Activated naive CD8-positive, alpha-beta T cell (primary cell): ENCODE measurements around the gene CTNNA2.

Source experiments
- H3K27ac Mint-ChIP-seq: one replicate; pipeline ENCODE4 v1.8.0; 2021; ENCODE audit warnings: mixed read lengths
- H3K27me3 Mint-ChIP-seq: one replicate; pipeline ENCODE4 v1.8.0; 2021; ENCODE audit warnings: mixed read lengths
- H3K36me3 Mint-ChIP-seq: one replicate; pipeline ENCODE4 v1.8.0; 2021; ENCODE audit warnings: mixed read lengths
- H3K4me1 Mint-ChIP-seq: one replicate; pipeline ENCODE4 v1.8.0; 2021; ENCODE audit warnings: low read depth, mixed read lengths
- H3K4me3 Mint-ChIP-seq: one replicate; pipeline ENCODE4 v1.8.0; 2021; ENCODE audit warnings: mild to moderate bottlenecking, mixed read lengths
- H3K9me3 Mint-ChIP-seq: one replicate; pipeline ENCODE4 v1.8.0; 2021; ENCODE audit warnings: low read depth, mixed read lengths

The CTNNA2 gene

DNA sequence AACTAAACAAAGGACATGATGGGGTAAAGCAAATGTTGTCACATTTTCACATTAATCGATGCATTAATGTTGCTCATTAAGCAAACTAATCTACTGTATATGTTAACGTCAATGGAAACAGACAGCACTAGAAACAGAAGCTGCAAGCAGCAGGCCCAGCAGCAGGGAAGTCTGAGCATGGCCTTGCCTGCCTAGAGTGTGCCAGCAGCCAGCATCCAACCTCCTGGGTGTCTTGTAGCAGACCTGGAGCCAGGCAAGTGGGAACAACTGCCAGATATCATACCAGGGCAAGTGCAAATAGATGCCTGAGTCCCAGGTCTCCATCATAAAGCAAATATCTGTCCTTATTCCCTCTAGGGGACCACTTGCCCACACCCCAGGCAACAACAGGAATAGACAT is 472.7 kb downstream of the CTNNA2 start:
- Mint-ChIP-seq H3K36me3 (no peaks in the 10 kb centered on the region), H3K27me3 (no peaks in the 10 kb centered on the region), H3K4me3 (no peak overlapping the region), H3K9me3 (no peaks in the 10 kb centered on the region), H3K4me1 (no peaks in the 10 kb centered on the region), H3K27ac (no peak overlapping the region)

DNA sequence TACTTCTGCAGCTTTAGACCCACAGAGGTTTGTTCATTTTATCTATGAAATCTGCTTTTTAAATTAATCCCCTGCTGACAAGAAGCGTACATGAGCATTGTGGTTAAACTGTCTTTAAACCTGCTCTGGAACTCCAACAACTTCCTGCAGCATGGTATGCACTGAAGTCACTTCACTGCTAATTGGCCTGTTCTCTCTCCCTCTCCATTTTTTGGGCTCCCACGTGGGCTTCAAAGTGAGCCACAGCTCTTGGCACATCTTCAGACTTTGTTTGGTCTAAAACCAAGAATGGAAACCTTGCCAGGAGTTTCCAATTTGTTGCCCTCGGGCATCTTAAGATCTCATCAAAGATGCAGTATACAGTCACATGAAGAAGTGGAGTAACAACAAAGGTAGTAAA is 480.3 kb downstream of the CTNNA2 start:
- H3K27ac Mint-ChIP-seq, result no peak overlapping the region
- no peaks in the 10 kb centered on the region for H3K36me3 Mint-ChIP-seq
- no peaks in the 10 kb centered on the region for H3K4me1 Mint-ChIP-seq
- no peak overlapping the region for H3K4me3 Mint-ChIP-seq
- H3K9me3 Mint-ChIP-seq, result peaks cover 3% of the 10 kb centered on the region
- H3K27me3 Mint-ChIP-seq, result peaks cover 5% of the 10 kb centered on the region

DNA sequence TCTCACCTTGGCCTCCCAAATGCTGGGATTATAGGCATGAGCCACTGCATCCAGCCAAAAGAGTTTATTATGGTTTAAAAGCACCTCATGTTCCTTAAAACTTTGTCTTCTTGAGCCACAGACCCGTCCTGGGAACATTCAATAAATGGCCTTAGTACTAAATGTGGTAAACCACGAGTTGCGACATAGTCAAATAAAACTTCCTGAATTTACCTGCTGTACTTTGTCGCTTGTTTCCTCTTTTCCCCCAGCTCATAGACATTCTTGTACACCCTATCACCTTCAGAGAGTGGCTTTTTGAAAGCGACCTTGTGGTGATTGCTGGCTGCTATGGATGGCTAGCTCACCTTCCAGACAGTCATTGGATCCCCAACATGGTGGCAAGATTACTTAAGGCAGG is 481.3 kb downstream of the CTNNA2 start:
- H3K9me3 Mint-ChIP-seq, result peaks cover 3% of the 10 kb centered on the region
- no peaks in the 10 kb centered on the region for H3K36me3 Mint-ChIP-seq
- H3K4me1 Mint-ChIP-seq, result no peaks in the 10 kb centered on the region
- no peak overlapping the region for H3K27ac Mint-ChIP-seq
- no peak overlapping the region for H3K4me3 Mint-ChIP-seq
- H3K27me3 Mint-ChIP-seq, result peaks cover 5% of the 10 kb centered on the region

DNA sequence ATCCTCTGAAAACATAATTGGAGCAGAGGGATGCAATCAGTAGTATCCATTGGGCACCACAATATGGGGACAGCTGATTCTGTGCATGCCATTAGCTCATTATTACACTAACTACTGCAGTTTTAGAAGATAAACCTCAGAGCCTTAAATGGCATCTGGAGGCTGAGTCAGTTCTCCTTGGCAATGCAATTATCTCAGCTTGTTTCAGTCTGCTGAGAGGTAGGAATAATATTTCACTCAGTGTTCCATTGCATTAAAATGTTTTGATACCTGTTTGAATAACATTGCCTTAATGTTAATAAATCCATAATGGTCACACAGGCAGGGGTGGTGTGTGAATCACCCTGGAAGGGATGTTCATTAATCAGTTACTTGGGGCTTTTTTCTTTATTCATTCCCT is 482.1 kb downstream of the CTNNA2 start:
- Mint-ChIP-seq H3K27me3 (peaks cover 5% of the 10 kb centered on the region), H3K9me3 (peaks cover 3% of the 10 kb centered on the region), H3K36me3 (no peaks in the 10 kb centered on the region), H3K4me3 (no peak overlapping the region), H3K4me1 (no peaks in the 10 kb centered on the region), H3K27ac (no peak overlapping the region)

DNA sequence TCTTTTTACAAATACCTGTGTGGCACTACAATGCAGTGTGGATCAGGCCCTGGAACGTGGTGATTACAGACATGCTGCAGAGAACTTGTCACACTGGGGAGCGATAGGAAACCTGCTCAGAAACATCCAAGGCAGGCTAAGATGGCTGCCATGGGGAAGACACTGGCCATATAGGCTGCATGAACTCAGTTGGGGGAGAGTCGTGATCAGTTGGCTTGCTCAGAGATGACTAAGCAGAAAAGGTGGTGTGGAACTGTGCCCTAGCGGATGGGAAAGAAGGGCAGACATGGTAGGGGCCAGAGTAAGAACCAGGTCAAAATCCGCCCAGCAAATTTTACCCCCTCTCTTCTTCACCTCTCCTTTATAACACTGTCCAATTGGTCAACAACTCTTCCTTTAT is 483.9 kb downstream of the CTNNA2 start:
- Mint-ChIP-seq H3K27me3 (peaks cover 5% of the 10 kb centered on the region), H3K36me3 (no peaks in the 10 kb centered on the region)

DNA sequence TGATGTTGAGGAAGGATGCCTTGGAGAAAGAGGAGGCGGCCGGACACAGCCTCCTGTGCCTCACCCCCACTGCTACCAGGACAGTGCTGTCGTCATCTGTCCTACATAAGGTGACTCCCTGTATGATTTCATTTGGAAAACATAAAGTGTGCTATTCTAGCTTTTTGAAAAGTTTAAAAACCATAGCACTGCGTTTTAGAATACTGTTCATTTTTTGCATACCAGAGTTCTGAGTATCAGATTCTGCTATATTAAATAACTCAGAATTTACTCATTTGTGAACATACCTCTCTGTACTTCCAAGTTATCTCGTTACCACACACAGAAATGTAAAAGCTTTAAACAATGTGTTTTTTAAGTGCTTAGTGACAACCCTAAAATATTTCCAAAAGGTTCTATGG is 488.9 kb downstream of the CTNNA2 start:
- Mint-ChIP-seq H3K27ac (no peak overlapping the region), H3K4me1 (no peaks in the 10 kb centered on the region), H3K36me3 (no peaks in the 10 kb centered on the region), H3K27me3 (peaks cover 2% of the 10 kb centered on the region), H3K4me3 (no peak overlapping the region), H3K9me3 (peaks cover 4% of the 10 kb centered on the region)

More for the DNA sequence above, 483.9 kb downstream of the CTNNA2 start:
- Mint-ChIP-seq H3K27ac (no peak overlapping the region), H3K4me3 (no peak overlapping the region), H3K9me3 (peaks cover 3% of the 10 kb centered on the region), H3K4me1 (no peaks in the 10 kb centered on the region)

DNA sequence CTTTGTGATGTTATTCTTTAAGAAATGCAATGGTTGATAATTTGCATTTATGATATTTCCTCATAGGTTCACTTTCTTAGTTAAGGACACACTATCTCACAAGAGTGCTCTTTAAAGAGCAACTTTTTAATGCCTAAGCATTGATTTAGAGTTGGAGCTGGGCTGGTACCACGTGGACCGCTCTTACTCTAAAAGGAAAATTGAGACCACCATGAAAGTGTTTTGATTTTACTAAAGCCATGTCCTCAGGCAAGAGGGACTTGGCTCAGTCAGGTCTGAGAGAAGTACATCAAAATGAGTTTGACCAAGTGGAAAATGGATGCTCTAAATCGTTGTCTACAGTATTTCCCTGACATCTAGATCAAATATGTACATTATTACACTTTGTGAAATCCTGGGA is 489.3 kb downstream of the CTNNA2 start:
- Mint-ChIP-seq H3K4me1 (no peaks in the 10 kb centered on the region), H3K27ac (no peak overlapping the region), H3K4me3 (no peak overlapping the region), H3K36me3 (no peaks in the 10 kb centered on the region), H3K9me3 (peaks cover 4% of the 10 kb centered on the region), H3K27me3 (peaks cover 2% of the 10 kb centered on the region)

DNA sequence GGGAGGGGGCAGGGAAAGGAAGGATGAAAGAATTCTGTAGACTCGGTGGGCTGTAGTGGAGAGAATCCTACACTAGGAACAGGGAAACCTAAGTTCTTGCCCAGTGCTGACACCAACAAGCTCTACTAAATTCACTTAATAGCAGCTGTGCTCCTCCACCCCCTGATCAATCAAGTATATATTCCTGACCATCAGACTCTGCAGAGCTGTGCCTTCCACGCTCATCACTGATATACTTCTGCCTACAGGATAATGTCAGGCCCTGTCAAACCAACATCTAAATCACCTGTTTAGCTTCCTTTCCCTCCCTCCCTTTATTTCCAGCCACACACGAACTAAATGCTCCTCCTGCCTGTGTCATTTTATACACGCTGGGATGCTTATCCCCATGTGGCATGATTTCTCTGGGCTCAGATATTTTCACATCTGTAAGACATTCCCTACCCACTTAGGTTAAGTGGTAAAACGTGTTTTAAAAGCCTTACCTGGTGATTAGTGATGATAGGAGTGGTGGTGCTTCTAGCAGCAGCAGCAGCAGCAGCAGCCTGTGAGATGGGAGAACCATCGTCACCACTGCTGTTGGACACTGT is 489.8 kb downstream of the CTNNA2 start:
- H3K4me1 Mint-ChIP-seq, result no peaks in the 10 kb centered on the region
- peaks cover 2% of the 10 kb centered on the region for H3K27me3 Mint-ChIP-seq
- no peaks in the 10 kb centered on the region for H3K36me3 Mint-ChIP-seq
- H3K4me3 Mint-ChIP-seq, result no peak overlapping the region
- peaks cover 4% of the 10 kb centered on the region for H3K9me3 Mint-ChIP-seq
- no peak overlapping the region for H3K27ac Mint-ChIP-seq

DNA sequence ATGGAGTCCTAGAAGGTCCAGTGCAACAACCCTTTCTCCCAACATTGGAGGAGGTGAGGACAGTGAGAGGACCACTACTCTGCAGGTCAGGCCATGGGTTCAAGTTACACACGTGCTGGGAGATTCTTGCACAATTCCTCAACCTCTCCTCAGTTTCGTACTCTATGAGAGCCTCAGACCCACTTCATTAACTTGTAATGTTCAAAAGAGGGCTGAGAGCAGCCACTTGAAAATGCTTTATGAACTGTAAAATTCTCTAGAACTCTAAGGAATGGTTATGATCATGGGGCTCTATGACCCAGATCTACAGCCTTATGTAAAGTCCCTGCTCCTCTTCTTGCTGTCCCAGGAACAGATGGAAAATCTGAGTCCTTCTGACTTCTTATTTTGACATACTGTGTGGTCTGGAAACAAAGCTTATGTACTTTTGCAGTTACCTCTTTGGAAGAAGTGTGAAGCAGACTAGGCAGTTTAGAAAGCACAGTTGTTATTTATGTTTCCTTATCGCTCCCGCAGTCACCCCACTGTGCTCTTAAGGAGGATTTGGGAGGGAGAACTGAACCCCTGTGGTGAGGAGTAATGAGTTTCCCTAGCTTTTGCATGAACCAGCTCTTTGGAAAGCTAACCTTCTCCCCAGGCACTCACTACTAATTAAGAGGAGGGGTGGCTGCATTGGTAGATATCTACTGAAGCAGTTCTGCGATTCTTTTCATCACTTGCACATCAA is 495.1 kb downstream of the CTNNA2 start:
- Mint-ChIP-seq H3K4me3 (no peak overlapping the region), H3K36me3 (no peaks in the 10 kb centered on the region), H3K27ac (no peak overlapping the region), H3K4me1 (no peaks in the 10 kb centered on the region), H3K27me3 (peaks cover 2% of the 10 kb centered on the region), H3K9me3 (peaks cover 4% of the 10 kb centered on the region)

DNA sequence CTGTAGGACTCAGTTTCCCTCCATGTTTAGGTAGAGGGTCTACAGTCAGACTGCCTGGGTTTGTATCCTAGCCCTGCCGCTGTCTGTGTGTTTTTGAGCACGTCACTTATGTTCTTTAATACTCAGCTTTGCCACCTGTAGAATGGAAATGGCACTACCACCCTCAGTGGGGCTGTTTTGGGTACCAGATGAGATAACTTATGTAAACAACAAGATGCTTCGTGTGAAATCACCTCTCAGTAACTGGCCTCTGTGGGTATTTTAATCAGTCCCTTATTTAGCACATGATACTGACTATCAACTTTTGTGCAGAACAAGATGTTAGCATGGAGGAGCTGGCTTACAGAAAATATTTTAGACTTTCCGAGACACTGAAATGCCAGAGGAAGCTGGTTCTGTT is 495.7 kb downstream of the CTNNA2 start:
- H3K9me3 Mint-ChIP-seq, result peaks cover 4% of the 10 kb centered on the region
- H3K27ac Mint-ChIP-seq, result no peak overlapping the region
- no peaks in the 10 kb centered on the region for H3K4me1 Mint-ChIP-seq
- H3K27me3 Mint-ChIP-seq, result peaks cover 2% of the 10 kb centered on the region
- H3K4me3 Mint-ChIP-seq, result no peak overlapping the region
- no peaks in the 10 kb centered on the region for H3K36me3 Mint-ChIP-seq

DNA sequence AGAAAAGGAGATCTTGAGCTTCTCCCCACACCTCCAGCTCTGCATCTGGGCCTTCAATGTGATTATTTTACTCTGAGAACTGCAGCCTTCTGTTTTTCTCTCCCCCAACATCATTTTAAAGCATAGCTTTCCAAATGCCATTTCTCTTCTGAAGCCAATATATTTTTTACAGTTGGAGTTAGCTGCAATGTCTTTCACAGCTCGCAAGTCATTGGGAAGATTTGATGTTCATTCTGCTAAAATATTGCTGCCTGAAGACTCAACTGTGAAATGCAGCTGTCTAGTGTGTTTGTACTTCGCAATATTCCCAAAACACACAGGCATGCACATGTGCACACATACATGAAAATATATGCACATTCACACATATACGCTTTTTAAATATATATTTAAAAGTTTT is 496.4 kb downstream of the CTNNA2 start:
- Mint-ChIP-seq H3K9me3 (peaks cover under 1% of the 10 kb centered on the region), H3K36me3 (no peaks in the 10 kb centered on the region), H3K27me3 (peaks cover under 1% of the 10 kb centered on the region), H3K4me3 (no peak overlapping the region), H3K27ac (no peak overlapping the region), H3K4me1 (no peaks in the 10 kb centered on the region)

DNA sequence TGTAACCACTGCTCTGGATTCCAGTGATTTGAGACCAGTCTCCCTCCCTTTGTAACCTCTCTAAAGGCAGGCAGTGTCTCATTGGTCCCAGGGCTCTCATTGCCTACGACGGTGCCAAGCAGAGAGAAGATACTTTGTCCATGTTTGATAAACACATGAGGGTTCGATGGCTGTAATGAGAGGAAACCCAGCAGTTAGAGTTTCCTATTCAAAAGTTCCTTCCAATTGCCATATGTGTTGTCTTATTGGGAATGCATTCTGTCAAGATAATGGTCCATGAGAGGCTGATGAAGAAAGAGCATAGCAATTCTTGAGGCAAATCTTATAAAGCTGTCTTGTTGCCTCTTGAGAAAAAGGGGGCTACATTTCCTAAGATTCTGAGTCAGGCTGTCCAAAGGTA is 499.2 kb downstream of the CTNNA2 start:
- Mint-ChIP-seq H3K27ac (no peak overlapping the region), H3K36me3 (no peaks in the 10 kb centered on the region), H3K27me3 (no peaks in the 10 kb centered on the region), H3K4me3 (no peak overlapping the region), H3K4me1 (no peaks in the 10 kb centered on the region), H3K9me3 (no peaks in the 10 kb centered on the region)

DNA sequence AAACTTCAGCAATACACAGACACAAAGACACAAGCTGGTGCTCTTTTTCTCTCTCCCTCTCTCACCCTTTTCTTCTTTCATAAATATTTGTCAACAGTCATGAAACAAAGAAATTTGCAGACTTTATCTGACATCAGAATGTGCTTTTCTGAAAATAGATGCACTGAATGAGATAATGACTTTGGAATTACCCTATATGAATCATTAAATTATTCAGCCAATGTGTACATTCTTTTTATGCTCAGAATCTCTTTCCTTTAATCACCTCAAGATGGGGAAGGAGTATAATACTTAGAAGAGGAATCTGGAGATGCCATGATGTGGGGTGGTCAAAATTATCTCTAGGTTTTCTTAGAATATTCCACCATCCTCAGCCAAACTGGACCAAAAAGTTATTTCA is 501.8 kb downstream of the CTNNA2 start:
- Mint-ChIP-seq H3K4me3 (no peak overlapping the region), H3K36me3 (no peaks in the 10 kb centered on the region), H3K4me1 (no peaks in the 10 kb centered on the region), H3K9me3 (no peaks in the 10 kb centered on the region), H3K27me3 (no peaks in the 10 kb centered on the region), H3K27ac (no peak overlapping the region)

DNA sequence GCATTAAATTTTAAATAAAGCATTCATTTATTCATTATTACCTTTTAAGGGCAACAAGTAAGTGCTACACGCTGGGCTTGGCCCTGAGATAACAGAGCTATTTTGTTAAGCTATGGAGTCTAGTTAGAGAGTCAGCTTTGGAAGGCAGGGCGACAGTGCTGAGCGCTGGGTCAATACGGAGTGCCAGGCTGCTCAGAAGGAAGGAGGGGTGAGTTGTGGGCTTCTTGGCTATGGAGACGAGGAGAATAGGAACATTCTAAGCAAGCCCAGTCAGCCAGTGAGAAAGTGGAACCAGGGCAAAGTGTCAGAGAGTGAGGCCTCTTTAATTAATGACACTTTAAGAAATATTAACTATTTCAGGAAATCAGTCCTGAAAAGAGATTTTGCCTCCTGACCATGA is 503.3 kb downstream of the CTNNA2 start:
- no peaks in the 10 kb centered on the region for H3K9me3 Mint-ChIP-seq
- no peaks in the 10 kb centered on the region for H3K4me1 Mint-ChIP-seq
- H3K27ac Mint-ChIP-seq, result no peak overlapping the region
- no peaks in the 10 kb centered on the region for H3K36me3 Mint-ChIP-seq
- H3K4me3 Mint-ChIP-seq, result no peak overlapping the region
- no peaks in the 10 kb centered on the region for H3K27me3 Mint-ChIP-seq

DNA sequence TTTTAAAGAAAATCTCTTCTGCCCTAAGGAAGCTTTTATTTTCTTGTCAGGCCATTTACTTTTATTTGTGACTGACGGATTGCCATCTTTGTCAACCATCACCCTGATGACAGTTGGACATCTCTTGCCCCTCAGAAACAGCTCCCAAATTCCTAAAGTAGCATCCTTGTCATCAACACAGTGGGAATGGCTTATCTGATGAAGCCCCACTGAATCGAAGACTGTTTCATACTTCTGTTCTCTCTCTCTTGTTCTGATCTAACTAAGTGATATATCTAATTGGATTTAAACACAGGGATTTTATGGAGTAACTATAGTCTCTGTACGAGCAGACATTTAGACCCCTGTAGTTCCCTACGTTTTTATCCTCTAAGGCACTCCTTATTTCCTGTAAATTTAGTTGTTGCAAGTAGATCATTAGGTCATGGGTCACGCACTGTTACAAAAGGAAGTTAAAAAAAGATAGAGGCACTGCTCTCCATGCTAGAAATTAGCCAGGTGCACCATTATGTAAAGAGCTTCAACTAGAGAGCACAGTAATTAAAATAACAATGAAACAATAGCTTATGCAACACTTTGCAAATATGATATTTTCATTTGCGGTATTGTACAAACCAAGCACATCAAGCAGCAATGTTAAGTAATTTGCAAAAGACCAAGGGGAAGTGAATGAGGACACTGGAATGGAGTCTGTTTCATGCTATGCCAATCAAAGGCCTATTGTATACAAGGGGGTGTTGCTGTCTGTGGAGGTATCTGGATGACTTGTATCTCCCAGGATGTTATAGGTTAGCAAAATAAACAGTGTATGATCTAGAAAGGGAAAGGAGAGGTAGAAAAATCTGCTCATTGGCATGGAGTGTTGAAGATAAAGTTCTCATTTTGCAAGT is 507.0 kb downstream of the CTNNA2 start:
- Mint-ChIP-seq H3K4me3 (no peak overlapping the region), H3K9me3 (no peaks in the 10 kb centered on the region), H3K27ac (no peak overlapping the region)

More for the DNA sequence above, 507.0 kb downstream of the CTNNA2 start:
- no peaks in the 10 kb centered on the region for H3K4me1 Mint-ChIP-seq
- H3K27me3 Mint-ChIP-seq, result peaks cover 1% of the 10 kb centered on the region
- H3K36me3 Mint-ChIP-seq, result no peaks in the 10 kb centered on the region
